Measurements from ENCODE around the gene PRR16. TPM values are rescaled to one million over a fixed set of nuclear protein-coding genes. Genes with fewer than 3 reads are reported as not detected.

The PRR16 gene
- polyA plus RNA-seq, 2 of the 4 experiments (the other 2 are of a cell fraction) = 0.05 TPM; not detected in 1

GRCh38 chr5:120442694-120443093 is 21.4 kb upstream of the PRR16 start:
- TF ChIP-seq FOXS1 (CRISPR knock-in tag; IDR thresholded peaks at IDR 0.05) (no peak), POLR2A (IDR thresholded peaks at IDR 0.05; ENCODE audit: low read length) (no peak), EP300 (IDR thresholded peaks at IDR 0.05) (no peak), NR3C1 (IDR thresholded peaks at IDR 0.05) (no peak), SREBF2 (IDR thresholded peaks at IDR 0.05) (no peak), PHF8 (IDR thresholded peaks at IDR 0.05; ENCODE audit: borderline replicate concordance, low read depth) (no peak), ZSCAN20 (CRISPR knock-in tag; IDR thresholded peaks at IDR 0.05) (no peak), CEBPB (IDR thresholded peaks at IDR 0.05) (no peak), RARB (CRISPR knock-in tag; IDR thresholded peaks at IDR 0.05) (no peak), NPAS2 (CRISPR knock-in tag; IDR thresholded peaks at IDR 0.05; ENCODE audit: borderline replicate concordance) (no peak), RFX5 (IDR thresholded peaks at IDR 0.05) (no peak), FOSL2 (IDR thresholded peaks at IDR 0.05) (no peak), FOSL2 (CRISPR knock-in tag; IDR thresholded peaks at IDR 0.05) (no peak), BHLHE40 (IDR thresholded peaks at IDR 0.05; ENCODE audit: low read depth, low read length) (no peak), ZNF302 (CRISPR knock-in tag; IDR thresholded peaks at IDR 0.05) (no peak), PBX3 (IDR thresholded peaks at IDR 0.05) (no peak), CBX8 (IDR thresholded peaks at IDR 0.05) (no peak), GATA3 (IDR thresholded peaks at IDR 0.05; ENCODE audit: borderline replicate concordance) (no peak), HOXA7 (CRISPR knock-in tag; IDR thresholded peaks at IDR 0.05) (no peak), CBX2 (IDR thresholded peaks at IDR 0.05; ENCODE audit: borderline replicate concordance, low read depth) (no peak)
- 13% methylated on average over 3 of the region's 3 CpGs for WGBS (ENCODE audit: missing lambda C conversion rate)
- DNase-seq (ENCODE audit: low read depth in 1 of 2, low spot score in 1 of 2) = no peak

GRCh38 chr5:120443607-120444006 is 20.5 kb upstream of the PRR16 start:
- Histone ChIP-seq H3K27ac (no peak overlapping the region), H3K4me2 (no peak overlapping the region), H3K4me1 (no peaks in the 10 kb centered on the region), H3K9me3 (no peaks in the 10 kb centered on the region), H3K4me3 (no peak overlapping the region)
- WGBS (ENCODE audit: missing lambda C conversion rate) = 15% methylated on average over 2 of the region's 2 CpGs
- no peak for ATAC-seq
- no peak for DNase-seq (ENCODE audit: low read depth in 1 of 2, low spot score in 1 of 2)
- ChIA-PET CTCF (interaction anchor here (1.3 kb wide), 1 partner anchor 15 kb away, joined by 3 read pairs; no protein-coding TSS in a partner anchor), POLR2A (no interaction called here)
- no peak for FAIRE-seq
- TF ChIP-seq FOXS1 (CRISPR knock-in tag; IDR thresholded peaks at IDR 0.05) = no peak
- no peak for TF ChIP-seq RFX5 (IDR thresholded peaks at IDR 0.05)
- no peak for TF ChIP-seq PBX3 (IDR thresholded peaks at IDR 0.05)
- no peak for TF ChIP-seq ELK1 (IDR thresholded peaks at IDR 0.05; ENCODE audit: low read depth, low read length)
- no peak for TF ChIP-seq ZSCAN20 (CRISPR knock-in tag; IDR thresholded peaks at IDR 0.05)
- TF ChIP-seq HMGXB4 (CRISPR knock-in tag; IDR thresholded peaks at IDR 0.05; ENCODE audit: borderline replicate concordance) = no peak
- TF ChIP-seq KDM5A (IDR thresholded peaks at IDR 0.05) = no peak
- no peak for TF ChIP-seq CTCF (IDR thresholded peaks at IDR 0.05)
- no peak for TF ChIP-seq REST (IDR thresholded peaks at IDR 0.05)

More at GRCh38 chr5:120442694-120443093, 21.4 kb upstream of the PRR16 start:
- CTCF ChIA-PET = no interaction called here
- Histone ChIP-seq H3K4me2 (no peak overlapping the region), H3K9me3 (no peaks in the 10 kb centered on the region), H3K4me3 (no peak overlapping the region), H3K4me1 (no peaks in the 10 kb centered on the region), H3K27ac (no peak overlapping the region)
- ATAC-seq = no peak
- POLR2A ChIA-PET = no interaction called here
- FAIRE-seq = no peak
